Suppressor macrophage treated with lipopolysaccharide for 1 hour (primary cell): ENCODE data around the gene SMIM10.
"Not testable (repeated sequence)": the region's sequence is repeated elsewhere in the genome, so short reads cannot be mapped to it uniquely, and the experiment has no call there.

ENCODE experiments used
- DNase-seq, 3 donors: peaks; one replicate each; pipeline ENCODE4 v3.0.0-alpha.2; 2020 to 2022

SMIM10 gene

GRCh38 chrX:134990801-134991481 is at the start of gene SMIM10:
SMIM10 (plus strand) TSS chrX:134990991; CDS start chrX:134991096, 105 bp downstream.
- peak; percentile 88 to 92 (median 90) for DNase-seq

DNA sequence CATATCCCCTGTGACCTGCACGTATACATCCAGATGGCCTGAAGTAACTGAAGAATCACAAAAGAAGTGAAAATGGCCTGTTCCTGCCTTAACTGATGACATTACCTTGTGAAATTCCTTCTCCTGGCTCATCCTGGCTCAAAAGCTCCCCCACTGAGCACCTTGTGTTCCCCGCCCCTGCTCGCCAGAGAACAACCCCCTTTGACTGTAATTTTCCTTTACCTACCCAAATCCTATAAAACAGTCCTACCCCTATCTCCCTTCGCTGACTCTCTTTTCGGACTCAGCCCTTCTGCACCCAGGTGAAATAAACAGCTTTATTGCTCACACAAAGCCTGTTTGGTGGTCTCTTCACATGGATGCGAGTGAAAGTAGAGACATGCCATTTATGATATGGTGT is 44.4 kb upstream of the SMIM10 start:
- DNase-seq = not testable (repeated sequence)

DNA sequence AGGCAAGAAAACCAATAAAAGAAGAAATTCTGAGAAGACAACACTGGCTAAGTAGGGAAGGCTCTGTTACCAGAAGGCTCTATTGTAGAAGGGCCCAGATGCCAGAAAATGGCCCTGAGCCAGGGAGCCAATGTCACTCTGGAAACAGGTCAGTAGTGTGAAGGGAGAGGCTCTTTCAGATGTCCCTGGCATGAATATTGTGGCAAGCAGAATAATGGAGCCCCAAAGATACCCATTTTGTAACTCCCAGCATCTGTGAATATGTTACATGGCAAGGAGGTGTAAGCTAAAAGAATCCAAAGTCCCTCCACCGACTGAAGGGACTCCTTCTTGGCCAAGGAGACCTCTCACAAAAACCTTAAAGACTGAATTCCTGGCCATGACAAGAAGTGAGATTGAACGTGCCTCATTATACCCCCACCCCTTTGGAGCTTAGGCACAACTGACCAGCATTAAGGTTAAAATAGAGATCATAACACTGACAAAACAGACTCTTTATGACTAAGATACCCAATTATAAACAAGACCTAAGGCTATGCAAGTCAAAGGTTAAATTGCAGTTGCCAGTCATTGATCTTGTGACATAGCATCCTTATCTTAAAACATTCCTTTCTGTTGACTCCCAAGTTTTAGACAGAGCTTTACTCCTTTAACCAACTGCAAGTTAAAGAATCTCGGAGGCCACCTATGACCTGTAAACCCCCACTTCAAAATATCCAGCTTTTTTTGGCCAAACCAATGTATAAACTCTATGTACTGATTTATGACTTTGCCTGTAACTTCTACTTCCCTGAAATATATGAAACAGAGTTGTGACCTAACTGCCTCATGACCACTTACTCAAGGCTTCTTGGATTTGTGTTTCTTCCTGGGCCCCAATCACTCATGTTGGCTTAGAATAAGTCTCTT is 42.2 kb upstream of the SMIM10 start:
- DNase-seq = peak; percentile 42 to 57 (median 54)

DNA sequence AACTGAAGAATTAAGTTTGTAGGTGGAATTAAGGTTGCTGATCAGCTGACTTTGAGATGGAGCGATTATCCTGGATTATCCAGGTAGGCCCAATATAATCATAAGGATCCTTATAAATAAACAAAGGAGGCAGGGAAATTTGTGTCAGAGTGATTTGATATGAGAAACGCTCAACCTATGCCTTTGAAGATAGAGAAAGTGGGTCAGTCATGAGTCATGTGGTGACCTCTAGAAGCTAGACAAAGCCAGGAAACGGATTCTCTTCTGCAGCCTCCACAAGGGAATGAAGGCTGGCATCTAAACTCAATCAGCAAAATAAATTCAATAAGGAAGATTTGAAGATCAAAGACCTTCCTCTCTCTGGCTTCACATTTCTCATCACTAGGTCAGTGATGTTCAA is 41.5 kb upstream of the SMIM10 start:
- peak in 1 of 3 donors; percentile 4 for DNase-seq

- DNase-seq = no peak
These were observed 33.0 kb upstream of the SMIM10 start for GRCh38 chrX:134957836-134958235.

DNA sequence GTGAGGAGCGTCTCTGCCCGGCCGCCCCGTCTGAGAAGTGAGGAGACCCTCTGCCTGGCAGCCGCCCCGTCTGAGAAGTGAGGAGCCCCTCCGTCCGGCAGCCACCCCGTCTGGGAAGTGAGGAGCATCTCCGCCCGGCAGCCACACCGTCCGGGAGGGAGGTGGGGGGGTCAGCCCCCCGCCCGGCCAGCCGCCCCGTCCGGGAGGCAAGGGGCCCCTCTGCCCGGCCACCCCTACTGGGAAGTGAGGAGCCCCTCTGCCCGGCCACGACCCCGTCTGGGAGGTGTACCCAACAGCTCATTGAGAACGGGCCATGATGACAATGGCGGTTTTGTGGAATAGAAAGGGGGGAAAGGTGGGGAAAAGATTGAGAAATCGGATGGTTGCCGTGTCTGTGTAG is 30.4 kb upstream of the SMIM10 start:
- not testable (repeated sequence) for DNase-seq

DNA sequence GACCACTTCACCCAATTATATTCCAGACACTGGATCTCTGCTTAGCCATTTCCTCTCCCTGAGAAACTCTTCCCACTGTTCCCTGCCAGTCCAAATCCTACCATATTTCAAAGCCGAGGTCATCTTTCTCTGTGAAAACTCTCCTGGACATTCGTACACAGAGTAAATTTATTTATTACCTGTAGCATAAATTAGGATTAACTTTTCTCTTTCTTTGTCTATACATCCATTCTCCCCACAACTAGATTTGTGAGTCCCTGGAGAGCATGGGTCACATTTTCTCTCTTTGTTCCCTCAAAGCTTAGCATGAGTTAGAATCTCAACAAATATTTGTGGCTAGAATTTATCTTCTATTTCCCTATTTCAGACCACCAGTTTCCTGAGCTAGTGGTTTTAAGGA is 27.8 kb upstream of the SMIM10 start:
- DNase-seq = no peak

GRCh38 chrX:134969726-134970125 is 21.1 kb upstream of the SMIM10 start:
- no peak for DNase-seq

DNA sequence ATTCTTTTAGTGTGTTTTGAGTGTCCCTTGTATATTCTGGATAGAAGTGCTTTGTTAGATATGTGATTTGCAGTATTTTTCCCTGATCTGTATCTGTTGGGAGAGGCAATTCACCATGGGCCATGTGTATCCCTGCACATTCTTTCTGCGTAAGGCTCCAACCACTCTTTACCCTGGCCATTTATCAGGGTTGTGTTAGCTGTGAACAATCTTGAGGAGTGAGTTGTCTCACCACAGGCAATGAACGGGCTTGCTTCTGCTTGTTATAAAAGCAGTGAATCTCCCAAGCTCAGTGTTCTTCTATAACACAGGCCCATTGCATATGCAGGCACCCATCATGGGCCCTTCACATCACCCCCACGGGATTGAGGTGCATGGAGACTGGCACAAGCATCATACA is 18.9 kb upstream of the SMIM10 start:
- DNase-seq = no peak

- DNase-seq = no peak
These were observed 15.3 kb upstream of the SMIM10 start for GRCh38 chrX:134975516-134975915.

GRCh38 chrX:134981910-134982309 is 8.9 kb upstream of the SMIM10 start:
- DNase-seq = no peak

DNA sequence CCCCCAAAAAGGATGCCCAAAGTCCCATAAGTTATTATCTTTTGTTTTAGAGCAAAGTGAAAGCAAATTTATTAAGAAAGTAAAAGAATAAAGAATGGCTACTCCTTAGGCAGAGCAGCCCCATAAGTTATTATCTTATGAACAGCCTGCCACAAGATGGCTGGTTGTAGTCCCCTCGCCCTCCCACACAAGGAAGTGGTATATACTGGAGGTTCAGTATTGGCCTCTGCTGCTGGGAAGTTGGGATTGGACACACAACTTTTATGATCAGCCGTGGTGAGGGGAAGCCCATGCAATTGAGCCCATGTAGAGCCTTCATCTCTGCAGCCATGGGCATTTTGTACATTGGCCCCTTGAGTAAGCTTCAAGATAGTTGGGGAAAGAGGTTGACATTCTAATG is 8.0 kb upstream of the SMIM10 start:
- DNase-seq = no peak

DNA sequence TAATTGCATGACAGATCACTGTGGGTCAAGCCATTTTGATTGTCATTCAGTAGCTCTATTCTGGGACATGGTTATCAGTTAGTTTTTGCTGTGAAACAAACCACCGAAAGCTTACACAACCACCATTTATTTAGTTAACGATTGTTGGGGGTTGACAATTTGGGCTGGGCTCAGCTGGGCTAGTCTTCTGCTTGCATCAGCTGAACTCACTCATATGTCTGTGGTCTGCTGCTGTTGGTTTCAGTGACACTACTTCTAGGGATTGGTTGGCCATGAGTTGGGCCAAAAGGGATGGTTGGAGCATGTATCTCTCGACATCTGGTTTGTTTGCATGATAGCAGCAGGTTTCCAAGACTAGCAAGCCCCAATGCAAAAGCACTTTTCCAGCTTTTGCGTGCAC is 5.3 kb upstream of the SMIM10 start:
- no peak for DNase-seq

DNA sequence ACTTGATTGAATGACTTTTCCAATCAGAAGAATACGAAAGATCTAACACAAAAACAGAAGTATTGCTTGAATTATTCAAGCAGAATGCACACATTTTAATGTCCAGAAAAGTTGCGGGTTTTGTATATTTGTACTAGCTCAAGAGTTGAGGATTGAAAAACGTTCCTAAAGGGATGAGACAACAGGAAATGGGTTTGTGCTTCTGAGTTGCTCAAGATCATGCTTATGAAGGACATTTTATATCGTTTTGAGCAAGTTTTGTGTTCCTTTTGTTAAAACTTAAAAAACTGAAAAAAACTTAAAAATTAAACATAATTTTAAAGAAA is 353 bp upstream of the SMIM10 start:
- DNase-seq = no peak

DNA sequence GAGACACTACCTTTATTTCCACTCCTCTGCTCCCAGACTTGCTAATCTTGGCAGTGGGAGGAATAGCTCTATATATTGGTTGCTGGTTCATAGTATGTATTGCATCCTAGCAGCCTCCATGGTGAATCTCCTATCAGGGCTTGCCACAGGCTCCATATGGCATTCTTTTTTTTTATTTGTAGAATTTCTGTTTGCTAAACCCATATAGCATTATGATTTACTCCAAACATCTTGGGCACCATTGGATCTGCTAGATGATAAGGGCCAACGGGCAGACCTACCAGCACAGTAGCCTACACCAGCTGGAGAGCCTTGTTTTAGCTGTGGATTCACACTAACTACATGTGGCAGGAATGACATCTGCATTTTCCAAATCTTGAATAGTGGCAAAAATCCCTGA is 6.9 kb downstream of the SMIM10 start:
- DNase-seq = no peak

DNA sequence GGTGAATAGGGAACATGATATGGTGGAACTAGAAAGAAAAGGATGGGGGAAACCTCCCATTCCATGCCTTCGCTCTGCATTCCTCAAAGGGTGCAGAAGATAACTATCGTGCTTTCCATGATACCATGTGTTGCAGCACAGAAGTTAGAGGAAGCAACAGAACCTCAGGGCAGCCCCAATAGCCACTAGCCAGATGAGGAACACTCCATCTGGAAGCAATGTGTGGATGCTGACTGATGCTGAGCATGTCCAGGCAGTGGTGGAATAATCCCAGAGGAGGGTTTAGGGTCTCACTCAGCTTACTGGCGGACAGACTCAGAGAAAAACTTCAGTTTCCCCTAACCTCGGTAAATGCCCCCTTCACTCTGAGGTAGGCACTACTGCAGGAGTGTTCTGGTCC is 7.5 kb downstream of the SMIM10 start:
- DNase-seq = no peak

DNA sequence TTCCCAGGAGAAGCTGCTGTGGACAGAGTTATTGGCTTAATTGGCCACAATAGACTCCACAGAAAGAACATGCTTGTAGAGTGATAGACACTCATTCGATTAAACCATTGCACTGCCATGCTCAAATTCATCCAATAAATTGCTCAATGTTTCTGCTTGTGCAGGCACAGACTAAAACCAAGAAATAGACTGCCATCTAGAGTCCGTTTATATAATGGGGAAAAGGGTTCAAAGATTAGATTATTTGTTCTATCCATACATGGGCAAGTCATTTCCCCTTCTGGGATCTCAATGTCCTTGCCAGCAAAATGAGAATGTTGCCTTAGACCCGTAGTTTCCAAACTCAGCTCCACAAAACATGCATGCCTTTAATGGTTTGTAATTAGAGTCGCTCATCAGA is 8.7 kb downstream of the SMIM10 start:
- DNase-seq = peak; percentile 44 to 66 (median 66)

GRCh38 chrX:135000516-135000915 is 9.7 kb downstream of the SMIM10 start:
- DNase-seq = no peak

- peak; percentile 90 to 94 (median 93) for DNase-seq
These were observed 13.3 kb downstream of the SMIM10 start for GRCh38 chrX:135003876-135004623.

DNA sequence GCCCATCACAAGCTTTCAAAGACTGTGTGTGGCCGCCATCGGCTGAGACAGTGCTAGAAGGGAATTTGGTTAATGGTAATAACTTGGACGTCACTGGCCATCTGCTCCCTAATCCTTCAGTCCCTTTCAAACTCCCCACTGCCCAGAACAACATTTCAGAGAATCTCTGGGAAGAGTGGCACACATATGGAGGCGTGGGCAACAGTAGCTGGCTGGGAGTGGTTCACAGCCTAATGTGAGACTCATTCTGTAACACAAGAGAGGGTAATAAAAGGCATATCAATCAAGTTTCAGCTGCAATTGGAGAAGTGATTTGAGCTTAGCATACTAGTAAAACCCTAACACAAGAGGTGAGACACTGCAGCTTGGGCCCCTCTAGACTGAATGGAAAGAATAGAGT is 15.4 kb downstream of the SMIM10 start:
- DNase-seq = no peak

DNA sequence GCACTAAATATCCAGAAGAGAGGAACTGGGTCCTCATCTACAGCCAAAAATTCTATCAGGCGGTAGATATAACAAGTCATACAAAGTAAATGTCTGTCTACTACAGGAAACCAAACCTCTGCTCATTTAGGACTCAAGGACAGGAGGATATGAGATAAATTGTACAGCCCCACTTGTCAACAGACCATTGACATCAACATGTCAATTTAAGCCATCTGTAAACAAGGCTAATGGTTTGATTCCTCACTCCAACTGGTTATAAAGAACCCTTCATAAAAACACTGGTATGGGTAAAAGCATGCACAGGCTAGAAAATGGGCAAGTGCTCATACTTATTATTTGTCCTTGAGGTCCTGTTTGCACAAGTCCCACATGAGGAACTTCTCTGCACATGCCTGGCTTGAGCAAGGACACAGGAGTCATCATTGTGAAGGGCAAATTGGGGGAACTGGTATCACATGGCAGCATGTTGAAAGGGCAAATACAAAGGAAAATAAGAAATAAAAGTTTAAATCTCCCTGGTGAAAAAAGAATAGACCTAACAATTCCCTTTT is 18.3 kb downstream of the SMIM10 start:
- DNase-seq = peak; percentile 32 to 50 (median 46)

DNA sequence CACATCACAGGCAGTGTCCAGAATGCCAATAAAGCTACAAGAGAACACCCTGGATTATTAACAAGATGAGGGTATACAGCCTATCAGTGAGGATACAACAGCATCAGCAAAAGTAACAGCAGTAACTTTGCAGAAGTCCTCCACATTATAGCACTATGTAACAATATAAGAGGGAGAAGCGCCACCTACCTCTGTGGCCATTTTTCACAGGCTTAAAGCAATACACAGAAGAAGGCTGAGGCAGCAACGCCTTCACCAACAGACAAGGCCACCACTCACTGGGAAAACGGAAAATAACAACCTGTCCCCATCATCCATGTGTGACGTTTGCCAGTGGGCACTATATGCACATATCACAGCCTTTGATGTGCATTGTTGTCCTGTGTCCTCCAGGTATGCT is 19.0 kb downstream of the SMIM10 start:
- DNase-seq = no peak

DNA sequence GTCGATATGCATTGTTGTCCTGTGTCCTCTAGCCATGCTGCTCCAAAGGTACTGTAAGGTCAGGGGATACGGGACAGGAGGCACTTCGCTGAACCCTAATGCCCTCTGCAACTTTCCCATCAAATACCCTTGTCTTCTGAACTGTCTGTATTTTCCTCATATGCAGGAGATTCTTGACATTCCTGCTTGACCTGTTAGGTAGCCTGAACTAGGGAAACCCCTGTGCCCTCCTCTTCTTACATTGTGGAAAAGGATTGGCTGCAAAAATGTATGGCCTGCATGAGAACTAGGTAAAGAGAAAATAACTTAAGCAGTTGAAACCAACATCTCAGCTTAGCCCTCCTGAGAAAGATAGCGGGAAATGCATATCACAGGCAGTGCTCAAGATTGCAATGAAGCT is 20.1 kb downstream of the SMIM10 start:
- no peak for DNase-seq
